Measurements from ENCODE around the gene POLR2F.
"Not testable (repeated sequence)": the region's sequence is repeated elsewhere in the genome, so short reads cannot be mapped to it uniquely, and the experiment has no call there.

GRCh38 chr22:37955825-37956397 is 2.4 kb downstream of the POLR2F start:
- not testable (repeated sequence) for TF ChIP-seq POLR2A, EP300 (IDR thresholded peaks at IDR 0.05)
- TF ChIP-seq, protein P1, sequence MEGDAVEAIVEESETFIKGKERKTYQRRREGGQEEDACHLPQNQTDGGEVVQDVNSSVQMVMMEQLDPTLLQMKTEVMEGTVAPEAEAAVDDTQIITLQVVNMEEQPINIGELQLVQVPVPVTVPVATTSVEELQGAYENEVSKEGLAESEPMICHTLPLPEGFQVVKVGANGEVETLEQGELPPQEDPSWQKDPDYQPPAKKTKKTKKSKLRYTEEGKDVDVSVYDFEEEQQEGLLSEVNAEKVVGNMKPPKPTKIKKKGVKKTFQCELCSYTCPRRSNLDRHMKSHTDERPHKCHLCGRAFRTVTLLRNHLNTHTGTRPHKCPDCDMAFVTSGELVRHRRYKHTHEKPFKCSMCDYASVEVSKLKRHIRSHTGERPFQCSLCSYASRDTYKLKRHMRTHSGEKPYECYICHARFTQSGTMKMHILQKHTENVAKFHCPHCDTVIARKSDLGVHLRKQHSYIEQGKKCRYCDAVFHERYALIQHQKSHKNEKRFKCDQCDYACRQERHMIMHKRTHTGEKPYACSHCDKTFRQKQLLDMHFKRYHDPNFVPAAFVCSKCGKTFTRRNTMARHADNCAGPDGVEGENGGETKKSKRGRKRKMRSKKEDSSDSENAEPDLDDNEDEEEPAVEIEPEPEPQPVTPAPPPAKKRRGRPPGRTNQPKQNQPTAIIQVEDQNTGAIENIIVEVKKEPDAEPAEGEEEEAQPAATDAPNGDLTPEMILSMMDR (IDR thresholded peaks at IDR 0.05): not testable (repeated sequence)

Data from suprapubic skin (tissue), 3 donors.